ENCODE measurements around the gene B4GALT5.
"Not testable (repeated sequence)": the region's sequence is repeated elsewhere in the genome, so short reads cannot be mapped to it uniquely, and the experiment has no call there.

B4GALT5 gene, protein sequence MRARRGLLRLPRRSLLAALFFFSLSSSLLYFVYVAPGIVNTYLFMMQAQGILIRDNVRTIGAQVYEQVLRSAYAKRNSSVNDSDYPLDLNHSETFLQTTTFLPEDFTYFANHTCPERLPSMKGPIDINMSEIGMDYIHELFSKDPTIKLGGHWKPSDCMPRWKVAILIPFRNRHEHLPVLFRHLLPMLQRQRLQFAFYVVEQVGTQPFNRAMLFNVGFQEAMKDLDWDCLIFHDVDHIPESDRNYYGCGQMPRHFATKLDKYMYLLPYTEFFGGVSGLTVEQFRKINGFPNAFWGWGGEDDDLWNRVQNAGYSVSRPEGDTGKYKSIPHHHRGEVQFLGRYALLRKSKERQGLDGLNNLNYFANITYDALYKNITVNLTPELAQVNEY
- 11.5 to 20.7 (median 12.7) reads per million in 4 donors for total RNA-seq

DNA sequence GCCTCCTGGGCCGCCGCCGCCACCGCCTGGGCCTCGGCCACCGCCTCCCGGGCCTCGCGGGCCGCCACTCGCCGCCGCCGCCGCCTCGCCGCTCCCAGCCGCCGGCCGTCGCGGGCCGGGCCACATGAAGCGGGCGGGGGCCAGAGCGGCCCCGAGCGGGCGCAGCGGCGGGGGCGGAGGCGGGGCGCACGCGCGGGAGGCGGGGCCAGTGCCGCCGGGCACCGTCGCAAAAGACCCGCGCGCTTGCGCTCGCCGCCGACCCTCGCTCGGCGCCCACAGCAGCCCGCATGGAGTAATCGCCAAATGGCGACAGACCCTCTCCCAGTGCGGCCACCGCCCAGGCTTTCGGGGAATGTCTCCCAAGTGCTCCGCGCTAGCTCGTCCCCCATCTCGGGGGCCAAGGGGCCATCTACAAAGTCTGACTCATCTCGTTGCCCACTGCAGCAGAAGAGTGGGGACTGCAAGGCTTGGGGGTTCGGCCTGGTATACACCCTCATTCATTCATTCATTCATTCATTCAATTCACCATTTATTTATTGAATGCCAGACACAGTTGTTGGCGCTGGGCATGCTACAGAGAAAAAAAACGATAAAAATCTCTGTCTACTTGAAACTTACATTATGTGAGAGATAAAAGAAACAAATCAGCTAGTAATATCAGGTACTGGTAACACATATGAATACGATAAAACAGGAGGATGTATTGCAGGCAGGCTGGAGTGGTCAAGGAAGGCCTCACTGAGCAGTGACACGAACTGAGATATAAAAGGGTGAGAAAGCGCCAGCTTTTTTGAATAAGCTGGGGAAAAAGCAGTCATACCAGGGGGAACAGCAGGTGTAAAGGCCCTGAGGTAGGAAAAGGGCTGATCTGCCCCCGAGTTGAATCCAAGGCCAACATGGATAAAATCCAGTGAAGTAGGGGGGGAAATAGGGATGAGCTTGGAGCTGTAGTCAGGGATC, at the start of gene B4GALT5:
Gene B4GALT5 (minus strand): TSS at position 126 of the 960 bp plus-strand sequence. CDS start 188 bp downstream, outside the sequence.
- DNase-seq, result peak; percentile 40 to 66 (median 41)

DNA sequence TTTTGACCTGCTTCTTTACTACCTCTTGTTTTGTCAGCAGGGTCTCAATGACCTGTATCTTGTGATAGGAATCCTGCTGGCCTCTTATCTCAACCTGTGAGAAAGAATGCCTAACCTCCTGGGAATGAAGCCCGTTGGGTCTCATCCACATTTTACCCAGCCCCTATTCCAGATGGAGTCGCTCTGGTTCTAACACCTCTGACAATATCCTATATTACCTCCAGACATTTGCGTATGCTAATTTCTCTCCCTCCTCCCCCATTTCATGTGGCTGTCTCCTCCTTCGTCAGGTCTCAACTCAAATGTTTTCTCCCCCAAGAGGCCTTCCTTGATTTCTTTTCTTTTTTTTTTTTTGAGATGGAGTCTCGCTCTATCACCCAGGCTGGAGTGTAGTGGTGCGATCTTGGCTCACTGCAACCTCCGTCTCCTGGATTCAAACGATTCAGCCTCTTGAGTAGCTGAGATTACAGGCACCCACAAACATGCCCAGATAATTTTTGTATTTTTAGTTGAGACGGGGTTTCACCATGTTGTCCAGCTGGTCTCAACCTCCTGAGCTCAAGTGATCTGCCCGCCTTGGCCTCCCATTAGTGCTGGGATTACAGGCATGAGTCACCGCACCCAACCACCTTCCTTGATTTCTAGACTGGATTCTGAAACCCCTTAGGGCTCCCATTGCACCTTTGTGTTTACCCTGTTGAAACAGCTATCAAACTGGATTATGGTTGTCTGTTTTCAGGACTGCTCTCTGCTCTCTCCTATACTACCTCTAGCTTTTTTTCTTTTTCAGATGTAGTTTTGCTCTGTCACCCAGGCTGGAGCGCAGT, 49.5 kb upstream of the B4GALT5 start:
- no peak for DNase-seq

DNA sequence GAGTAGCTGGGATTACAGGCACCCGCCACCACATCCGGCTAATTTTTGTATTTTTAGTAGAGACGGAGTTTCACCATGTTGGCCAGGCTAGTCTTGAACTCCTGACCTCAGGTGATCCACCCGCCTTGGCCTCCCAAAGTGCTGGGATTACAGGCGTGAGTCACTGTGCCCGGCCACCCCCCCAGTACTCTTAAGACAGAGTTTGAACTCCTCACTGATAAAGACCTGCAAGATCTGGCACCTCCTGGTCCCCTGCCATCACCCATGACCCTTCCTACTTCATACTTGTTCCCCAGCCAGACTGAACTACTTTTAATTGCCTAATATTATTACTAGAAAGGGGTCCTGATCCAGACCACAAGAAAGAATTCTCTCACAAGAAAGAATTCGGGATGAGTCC, 48.2 kb upstream of the B4GALT5 start:
- DNase-seq, result not testable (repeated sequence)

GRCh38 chr20:49759266-49759950, 45.7 kb upstream of the B4GALT5 start:
- no peak for DNase-seq

DNA sequence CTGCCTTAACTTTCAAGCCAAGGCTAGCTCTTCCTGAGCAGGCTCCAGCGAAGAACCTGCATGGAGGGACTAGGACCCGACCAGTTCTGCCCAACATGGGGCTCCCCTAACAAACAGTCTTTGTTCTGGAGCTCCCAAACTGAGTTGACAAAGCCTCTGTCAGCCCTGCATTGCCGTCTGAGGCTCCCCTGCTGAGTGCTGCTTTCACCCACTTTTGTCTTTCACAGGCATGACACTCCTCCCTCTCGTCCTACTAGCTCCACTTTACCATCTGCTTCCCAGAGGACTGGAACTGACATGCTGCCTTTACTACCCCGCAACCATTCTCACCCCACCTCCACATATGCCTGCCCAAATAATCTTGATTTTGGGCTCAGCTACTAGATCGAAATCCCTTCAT, 45.1 kb upstream of the B4GALT5 start:
- no peak for DNase-seq

DNA sequence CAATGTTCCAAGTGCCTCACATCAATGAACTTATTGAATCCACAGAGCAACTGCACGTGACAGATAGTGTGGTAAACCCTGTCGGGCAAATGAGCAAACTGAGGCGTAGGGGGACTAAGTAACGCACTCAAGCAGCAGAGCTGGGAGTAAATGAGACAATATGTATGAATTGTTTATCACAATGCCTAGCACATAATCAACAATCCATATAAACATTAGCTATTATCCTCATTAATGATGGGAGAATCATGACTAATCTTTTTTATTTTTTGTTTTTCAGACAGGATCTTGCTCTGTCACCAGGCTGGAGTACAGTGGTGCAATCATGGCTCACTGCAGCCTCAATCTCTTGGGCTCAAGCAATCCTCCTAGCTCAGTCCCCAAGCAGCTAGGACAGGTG, 43.9 kb upstream of the B4GALT5 start:
- no peak for DNase-seq

DNA sequence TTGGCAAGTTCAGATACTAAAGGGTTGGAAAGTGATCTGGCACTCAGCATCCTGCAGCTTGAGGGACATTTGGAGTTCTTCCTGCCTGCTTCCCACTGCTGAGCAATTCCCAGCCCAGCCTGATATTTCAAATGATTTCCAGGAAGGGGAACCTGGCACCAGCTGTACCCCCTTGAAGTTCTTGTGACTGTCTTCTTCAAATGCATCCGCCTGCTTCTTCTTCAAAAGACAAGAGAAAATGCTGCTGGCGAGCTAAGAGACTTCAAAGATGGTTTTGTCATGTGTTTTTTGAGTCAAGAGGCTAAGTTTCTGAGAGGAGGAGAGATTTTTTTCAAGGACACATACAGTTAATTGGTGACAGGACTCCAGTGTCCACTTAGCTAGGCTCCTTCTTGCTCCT, 42.6 kb upstream of the B4GALT5 start:
- no peak for DNase-seq

GRCh38 chr20:49754596-49754995, 40.9 kb upstream of the B4GALT5 start:
- no peak for DNase-seq

- DNase-seq, result no peak
Measured at GRCh38 chr20:49753133-49753532, 39.5 kb upstream of the B4GALT5 start.

- DNase-seq, result no peak
Measured at GRCh38 chr20:49752201-49752903, 38.7 kb upstream of the B4GALT5 start.

- DNase-seq, result no peak
Measured at GRCh38 chr20:49751397-49751736, 37.7 kb upstream of the B4GALT5 start.

GRCh38 chr20:49750611-49751396, 37.1 kb upstream of the B4GALT5 start:
- DNase-seq, result no peak

- no peak for DNase-seq
Measured at GRCh38 chr20:49749625-49750024, 35.9 kb upstream of the B4GALT5 start.

DNA sequence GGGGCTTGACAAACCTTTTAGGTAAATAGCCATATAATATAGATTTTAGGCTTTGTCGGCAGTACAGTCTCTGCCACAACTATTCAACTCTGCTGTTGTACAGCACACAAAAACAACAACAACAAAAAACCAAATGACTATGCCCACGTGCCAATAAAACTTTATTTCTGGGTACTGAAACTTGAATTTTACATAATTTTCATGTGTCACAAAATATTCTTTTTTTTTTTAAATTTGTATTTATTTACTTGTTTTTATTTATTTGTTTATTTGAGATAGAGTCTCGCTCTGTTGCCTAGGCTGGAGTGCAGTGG, 34.8 kb upstream of the B4GALT5 start:
- DNase-seq, result no peak

DNA sequence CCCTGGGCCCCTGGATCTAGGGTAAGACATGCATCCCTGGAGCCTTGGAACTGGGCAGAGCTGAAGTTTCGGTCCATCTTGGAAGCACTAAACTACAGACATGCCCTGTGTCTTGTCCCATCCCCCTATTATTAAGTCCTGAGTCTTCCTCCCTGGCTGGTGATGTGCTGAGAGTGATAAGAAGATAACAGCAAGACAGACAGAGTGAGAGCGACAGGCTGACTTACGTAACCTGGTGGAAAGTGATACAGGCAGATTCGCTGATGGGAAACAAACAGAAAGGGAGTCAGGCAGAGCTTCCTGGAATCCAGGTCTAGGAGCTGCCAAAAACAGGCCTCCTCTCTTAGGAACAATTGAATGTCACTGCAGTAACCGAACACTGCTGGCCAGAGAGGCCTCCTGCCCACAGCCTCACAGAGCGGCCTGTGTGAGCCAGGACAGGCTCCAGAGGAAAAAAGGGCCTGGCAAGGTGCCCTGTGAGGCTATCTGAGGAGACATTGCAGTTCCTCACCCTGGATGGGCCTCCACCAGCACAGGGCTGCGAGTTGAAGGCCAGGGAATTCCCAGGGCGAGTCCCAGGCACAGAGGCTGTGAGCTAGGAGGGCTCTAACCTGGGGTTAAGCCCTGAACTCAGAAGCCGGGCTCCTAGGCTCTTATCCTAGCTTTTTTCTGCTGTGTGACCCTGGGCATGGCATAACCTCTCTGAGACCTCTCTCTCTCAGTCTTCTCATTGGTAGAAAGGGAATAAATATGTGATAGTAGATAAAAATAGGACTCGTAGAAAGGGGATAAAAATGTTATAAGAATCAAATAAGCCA, 34.2 kb upstream of the B4GALT5 start:
- no peak for DNase-seq

- no peak for DNase-seq
Measured at GRCh38 chr20:49742948-49743347, 29.3 kb upstream of the B4GALT5 start.

- DNase-seq, result no peak
Measured at GRCh38 chr20:49741977-49742376, 28.3 kb upstream of the B4GALT5 start.

GRCh38 chr20:49740807-49741206, 27.1 kb upstream of the B4GALT5 start:
- no peak for DNase-seq

- no peak for DNase-seq
Measured at GRCh38 chr20:49739042-49739441, 25.4 kb upstream of the B4GALT5 start.

GRCh38 chr20:49737260-49737659, 23.6 kb upstream of the B4GALT5 start:
- DNase-seq, result no peak
